Measurements from ENCODE around the gene CUEDC1.

CUEDC1 gene

DNA sequence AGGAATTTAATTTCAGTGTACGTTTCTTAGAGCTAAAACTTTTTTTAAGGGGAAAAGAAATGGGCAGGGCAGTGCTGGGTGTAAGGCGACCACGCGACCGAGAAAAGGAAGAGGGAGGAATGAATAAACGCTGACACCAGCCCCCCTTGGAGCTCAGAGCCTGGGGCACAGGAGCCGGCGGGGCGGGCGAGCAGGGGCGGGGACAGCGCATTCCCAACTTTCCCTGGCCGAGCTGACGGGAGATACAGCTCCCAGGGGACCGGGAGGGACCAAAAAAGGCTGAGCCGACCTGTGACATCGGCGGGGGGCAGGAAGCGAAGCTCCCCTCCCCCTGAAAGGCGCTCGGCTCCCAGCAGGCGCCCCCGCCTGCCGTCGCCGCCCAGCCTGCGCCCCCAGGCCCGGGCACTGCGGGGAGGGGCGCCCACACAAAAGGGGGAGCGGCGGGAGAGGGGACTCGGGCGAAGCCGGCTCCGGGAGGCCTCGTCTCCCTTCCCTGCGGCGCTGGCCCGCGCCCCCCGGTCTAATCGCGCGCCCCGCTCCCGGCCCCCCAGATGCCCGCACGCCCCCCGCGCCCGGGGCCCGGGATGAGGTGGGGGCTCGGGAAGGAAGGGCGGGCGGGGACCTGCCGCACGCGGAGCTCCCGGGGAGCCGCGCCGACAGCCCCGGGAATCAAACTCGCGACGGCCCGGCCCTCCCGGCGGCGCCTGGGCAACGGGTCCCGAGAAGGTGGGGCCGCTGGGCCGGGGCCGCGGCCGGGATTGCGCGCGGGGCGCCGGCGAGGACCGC, 622 bp downstream of the CUEDC1 start:
- peak overlapping the region; percentile 85 for H2AK5ac ChIP-seq (ENCODE audit: low read depth, low read length)
- H3K4me3 ChIP-seq (ENCODE audit: low read length in 2 of 2): peak overlapping the region; percentile 70 to 80
- peak overlapping the region; percentile 28 for H2BK5ac ChIP-seq (ENCODE audit: low read length)
- H2BK120ac ChIP-seq (ENCODE audit: low read depth, low read length): peak overlapping the region; percentile 69
- H3K36me3 ChIP-seq (replicated peaks in 1 of 2; ENCODE audit: control insufficient read depth in 2 of 2, insufficient read depth in 2 of 2, low read length in 2 of 2): peaks cover 0 to 10% of the 10 kb centered on the region in 2 donors
- peaks cover 0 to 13% (median 0%) of the 10 kb centered on the region in 3 experiments for H3K27me3 ChIP-seq (ENCODE audit: control insufficient read depth in 3 of 3, insufficient read depth in 3 of 3, low read depth in 1 of 3, low read length in 3 of 3)
- H3K27ac ChIP-seq (replicated peaks; ENCODE audit: low read length): peak overlapping the region; percentile 43
- H3K4me2 ChIP-seq (ENCODE audit: insufficient read depth, low read length, poor library complexity, severe bottlenecking): peak overlapping the region; percentile 97
- H4K91ac ChIP-seq (ENCODE audit: low read depth, low read length, poor library complexity): no peak overlapping the region
- no peak overlapping the region for H2BK12ac ChIP-seq (ENCODE audit: low read length)
- H4K8ac ChIP-seq (ENCODE audit: low read depth, low read length): no peak overlapping the region
- no peak overlapping the region for H3K4ac ChIP-seq (ENCODE audit: low read length)
- WGBS, 2 donors (ENCODE audit: extremely low coverage in 2 of 2, insufficient read length in 2 of 2, insufficient replicate concordance in 1 of 2): no CpG with 5 or more reads among the region's 85 CpGs
- peaks cover 2% of the 10 kb centered on the region for H3K79me1 ChIP-seq (ENCODE audit: low read depth, low read length)
- H3K18ac ChIP-seq (ENCODE audit: low read length): peak overlapping the region; percentile 94
- peak overlapping the region; percentile 76 for H2AFZ ChIP-seq (ENCODE audit: low read length)
- peak; percentile 62 for DNase-seq (ENCODE audit: low spot score)
- H3K9me3 ChIP-seq (replicated peaks in 1 of 2; ENCODE audit: control insufficient read depth in 2 of 2, insufficient read depth in 1 of 2, low read depth in 1 of 2, low read length in 2 of 2): no peaks in the 10 kb centered on the region
- no peak overlapping the region for H3K23ac ChIP-seq (ENCODE audit: low read depth, low read length, poor library complexity)
- H3K4me1 ChIP-seq (ENCODE audit: control insufficient read depth in 2 of 2, insufficient read depth in 1 of 2, low read depth in 1 of 2, low read length in 2 of 2): peaks cover 23 to 35% of the 10 kb centered on the region in 2 donors
- H3K9ac ChIP-seq (ENCODE audit: low read depth, low read length, poor library complexity): peak overlapping the region; percentile 82
- H2BK15ac ChIP-seq (ENCODE audit: low read length): peak overlapping the region; percentile 68
- no peak overlapping the region for H3K14ac ChIP-seq (ENCODE audit: low read length)

DNA sequence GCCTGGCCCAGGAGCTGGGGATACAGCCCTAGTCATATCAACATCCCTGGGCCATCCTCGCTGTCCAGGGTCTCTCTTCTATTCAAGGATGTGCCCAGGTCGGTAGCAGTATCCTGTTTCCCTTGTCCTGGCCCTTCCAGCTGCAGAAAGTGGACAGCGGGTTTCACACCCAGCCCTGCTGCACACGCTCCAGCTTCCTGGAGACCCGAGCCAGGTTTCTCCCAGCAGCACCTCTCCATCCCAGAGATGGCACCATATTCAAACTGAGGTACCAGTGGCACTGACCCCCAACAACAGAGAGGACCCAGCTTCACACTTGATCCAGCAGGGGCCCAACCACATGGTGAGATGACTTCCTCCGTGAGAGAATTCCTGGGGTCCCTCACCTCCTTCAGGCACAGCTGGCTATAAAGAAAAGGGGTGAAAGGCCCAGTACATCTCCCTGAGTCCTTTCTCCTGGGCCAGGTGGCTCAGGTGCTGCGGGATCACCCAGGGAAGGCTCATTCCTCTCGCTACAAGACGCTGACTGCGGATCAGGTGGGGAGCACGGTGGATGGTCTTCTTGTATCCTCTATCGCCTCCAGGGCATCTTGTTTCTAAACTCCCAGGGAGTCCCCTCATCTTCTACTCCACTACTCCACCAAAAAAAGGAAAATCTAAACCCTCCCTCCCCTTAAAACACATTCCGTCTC, 1.4 kb downstream of the CUEDC1 start:
- H2BK15ac ChIP-seq (ENCODE audit: low read length): peak overlapping the region; percentile 68
- H3K27ac ChIP-seq (replicated peaks; ENCODE audit: low read length): no peak overlapping the region
- peak overlapping the region; percentile 46 to 70 for H3K4me3 ChIP-seq (ENCODE audit: low read length in 2 of 2)
- no peak overlapping the region for H2BK120ac ChIP-seq (ENCODE audit: low read depth, low read length)
- peak overlapping the region; percentile 53 for H3K18ac ChIP-seq (ENCODE audit: low read length)
- no peak overlapping the region for H4K8ac ChIP-seq (ENCODE audit: low read depth, low read length)
- H3K36me3 ChIP-seq (replicated peaks in 1 of 2; ENCODE audit: control insufficient read depth in 2 of 2, insufficient read depth in 2 of 2, low read length in 2 of 2): peaks cover 0 to 10% of the 10 kb centered on the region in 2 donors
- H3K79me1 ChIP-seq (ENCODE audit: low read depth, low read length): peaks cover 2% of the 10 kb centered on the region
- H3K23ac ChIP-seq (ENCODE audit: low read depth, low read length, poor library complexity): no peak overlapping the region
- no peak overlapping the region for H2BK5ac ChIP-seq (ENCODE audit: low read length)
- H3K4ac ChIP-seq (ENCODE audit: low read length): no peak overlapping the region
- H3K14ac ChIP-seq (ENCODE audit: low read length): no peak overlapping the region
- no peaks in the 10 kb centered on the region for H3K9me3 ChIP-seq (replicated peaks in 1 of 2; ENCODE audit: control insufficient read depth in 2 of 2, insufficient read depth in 1 of 2, low read depth in 1 of 2, low read length in 2 of 2)
- H2BK12ac ChIP-seq (ENCODE audit: low read length): no peak overlapping the region
- H2AFZ ChIP-seq (ENCODE audit: low read length): peak overlapping the region; percentile 76
- peaks cover 0 to 13% (median 0%) of the 10 kb centered on the region in 3 experiments for H3K27me3 ChIP-seq (ENCODE audit: control insufficient read depth in 3 of 3, insufficient read depth in 3 of 3, low read depth in 1 of 3, low read length in 3 of 3)
- no CpG with 5 or more reads among the region's 13 CpGs for WGBS, 2 donors (ENCODE audit: extremely low coverage in 2 of 2, insufficient read length in 2 of 2, insufficient replicate concordance in 1 of 2)
- no peak overlapping the region for H3K9ac ChIP-seq (ENCODE audit: low read depth, low read length, poor library complexity)
- peak overlapping the region; percentile 84 for H2AK5ac ChIP-seq (ENCODE audit: low read depth, low read length)
- peak overlapping the region; percentile 97 for H3K4me2 ChIP-seq (ENCODE audit: insufficient read depth, low read length, poor library complexity, severe bottlenecking)
- H3K4me1 ChIP-seq (ENCODE audit: control insufficient read depth in 2 of 2, insufficient read depth in 1 of 2, low read depth in 1 of 2, low read length in 2 of 2): peaks cover 26 to 37% of the 10 kb centered on the region in 2 donors
- DNase-seq (ENCODE audit: low spot score): no peak
- H4K91ac ChIP-seq (ENCODE audit: low read depth, low read length, poor library complexity): no peak overlapping the region

DNA sequence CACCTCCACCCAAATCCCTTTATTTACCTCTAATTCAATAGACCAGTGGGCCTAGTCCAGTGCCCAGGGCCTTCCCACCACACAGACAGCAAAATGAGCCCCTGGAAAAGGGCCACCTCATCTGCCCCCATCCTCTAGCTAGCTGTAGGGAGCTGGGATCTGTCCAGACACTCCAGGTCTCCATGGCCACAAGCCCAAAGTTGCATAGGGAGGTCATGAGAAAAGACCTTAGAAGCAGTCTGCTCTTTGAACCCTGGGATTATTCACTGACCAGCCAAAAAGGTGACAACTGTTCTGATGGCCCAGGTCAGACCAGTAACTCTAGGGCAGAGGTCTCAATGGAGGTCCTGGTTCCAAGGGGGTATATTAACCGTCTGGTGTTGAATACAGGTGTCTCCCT, 2.0 kb downstream of the CUEDC1 start:
- no peak overlapping the region for H2BK12ac ChIP-seq (ENCODE audit: low read length)
- H3K4me2 ChIP-seq (ENCODE audit: insufficient read depth, low read length, poor library complexity, severe bottlenecking): no peak overlapping the region
- peaks cover 0 to 10% of the 10 kb centered on the region in 2 donors for H3K36me3 ChIP-seq (replicated peaks in 1 of 2; ENCODE audit: control insufficient read depth in 2 of 2, insufficient read depth in 2 of 2, low read length in 2 of 2)
- peak overlapping the region; percentile 68 for H2BK15ac ChIP-seq (ENCODE audit: low read length)
- no peak overlapping the region for H3K27ac ChIP-seq (replicated peaks; ENCODE audit: low read length)
- no peak overlapping the region for H2BK5ac ChIP-seq (ENCODE audit: low read length)
- no peak overlapping the region for H3K9ac ChIP-seq (ENCODE audit: low read depth, low read length, poor library complexity)
- H2BK120ac ChIP-seq (ENCODE audit: low read depth, low read length): no peak overlapping the region
- no peak overlapping the region for H4K91ac ChIP-seq (ENCODE audit: low read depth, low read length, poor library complexity)
- H2AK5ac ChIP-seq (ENCODE audit: low read depth, low read length): peak overlapping the region; percentile 84
- H4K8ac ChIP-seq (ENCODE audit: low read depth, low read length): no peak overlapping the region
- DNase-seq (ENCODE audit: low spot score): no peak
- peaks cover 30 to 43% of the 10 kb centered on the region in 2 donors for H3K4me1 ChIP-seq (ENCODE audit: control insufficient read depth in 2 of 2, insufficient read depth in 1 of 2, low read depth in 1 of 2, low read length in 2 of 2)
- H3K4ac ChIP-seq (ENCODE audit: low read length): no peak overlapping the region
- H3K18ac ChIP-seq (ENCODE audit: low read length): no peak overlapping the region
- no peak overlapping the region for H3K14ac ChIP-seq (ENCODE audit: low read length)
- no peak overlapping the region for H3K23ac ChIP-seq (ENCODE audit: low read depth, low read length, poor library complexity)
- no peak overlapping the region for H2AFZ ChIP-seq (ENCODE audit: low read length)
- no CpG with 5 or more reads among the region's 1 CpG for WGBS, 2 donors (ENCODE audit: extremely low coverage in 2 of 2, insufficient read length in 2 of 2, insufficient replicate concordance in 1 of 2)
- no peaks in the 10 kb centered on the region for H3K9me3 ChIP-seq (replicated peaks in 1 of 2; ENCODE audit: control insufficient read depth in 2 of 2, insufficient read depth in 1 of 2, low read depth in 1 of 2, low read length in 2 of 2)
- H3K4me3 ChIP-seq (ENCODE audit: low read length in 2 of 2): no peak overlapping the region
- peaks cover 0 to 13% (median 0%) of the 10 kb centered on the region in 3 experiments for H3K27me3 ChIP-seq (ENCODE audit: control insufficient read depth in 3 of 3, insufficient read depth in 3 of 3, low read depth in 1 of 3, low read length in 3 of 3)
- H3K79me1 ChIP-seq (ENCODE audit: low read depth, low read length): peaks cover 2% of the 10 kb centered on the region

DNA sequence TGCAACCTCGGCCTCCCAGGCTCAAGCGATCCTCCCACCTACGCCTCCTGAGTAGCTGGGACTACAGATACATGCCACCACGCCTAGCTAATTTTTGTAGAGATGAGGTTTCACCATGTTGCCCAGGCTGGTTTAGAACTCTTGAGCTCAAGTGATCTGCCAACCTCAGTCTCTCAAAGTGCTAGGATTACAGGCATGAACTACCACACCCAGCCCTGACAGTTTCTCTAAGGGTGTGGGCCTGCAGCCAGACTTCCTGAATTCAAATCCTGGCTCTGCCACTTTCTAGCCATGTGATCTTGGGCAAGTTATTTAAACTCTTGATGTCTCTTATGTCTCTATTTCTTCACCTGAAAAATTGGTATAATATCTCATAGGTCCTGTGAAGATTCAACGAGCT, 5.6 kb downstream of the CUEDC1 start:
- H3K79me1 ChIP-seq (ENCODE audit: low read depth, low read length): peaks cover 2% of the 10 kb centered on the region
- no peak overlapping the region for H3K23ac ChIP-seq (ENCODE audit: low read depth, low read length, poor library complexity)
- H4K8ac ChIP-seq (ENCODE audit: low read depth, low read length): no peak overlapping the region
- H3K27ac ChIP-seq (replicated peaks; ENCODE audit: low read length): no peak overlapping the region
- no peaks in the 10 kb centered on the region for H3K27me3 ChIP-seq (ENCODE audit: control insufficient read depth in 3 of 3, insufficient read depth in 3 of 3, low read depth in 1 of 3, low read length in 3 of 3)
- H2AK5ac ChIP-seq (ENCODE audit: low read depth, low read length): no peak overlapping the region
- H2BK120ac ChIP-seq (ENCODE audit: low read depth, low read length): no peak overlapping the region
- H3K4me2 ChIP-seq (ENCODE audit: insufficient read depth, low read length, poor library complexity, severe bottlenecking): no peak overlapping the region
- no peak overlapping the region for H3K18ac ChIP-seq (ENCODE audit: low read length)
- no peak overlapping the region for H2BK5ac ChIP-seq (ENCODE audit: low read length)
- no peak overlapping the region for H3K9ac ChIP-seq (ENCODE audit: low read depth, low read length, poor library complexity)
- H3K36me3 ChIP-seq (replicated peaks in 1 of 2; ENCODE audit: control insufficient read depth in 2 of 2, insufficient read depth in 2 of 2, low read length in 2 of 2): peaks cover 0 to 14% of the 10 kb centered on the region in 2 donors
- no CpG with 5 or more reads among the region's 5 CpGs for WGBS, 2 donors (ENCODE audit: extremely low coverage in 2 of 2, insufficient read length in 2 of 2, insufficient replicate concordance in 1 of 2)
- no peak overlapping the region for H4K91ac ChIP-seq (ENCODE audit: low read depth, low read length, poor library complexity)
- no peak for DNase-seq (ENCODE audit: low spot score)
- no peak overlapping the region for H3K4me3 ChIP-seq (ENCODE audit: low read length in 2 of 2)
- H3K14ac ChIP-seq (ENCODE audit: low read length): no peak overlapping the region
- no peak overlapping the region for H2AFZ ChIP-seq (ENCODE audit: low read length)
- H3K9me3 ChIP-seq (replicated peaks in 1 of 2; ENCODE audit: control insufficient read depth in 2 of 2, insufficient read depth in 1 of 2, low read depth in 1 of 2, low read length in 2 of 2): no peaks in the 10 kb centered on the region
- H2BK15ac ChIP-seq (ENCODE audit: low read length): no peak overlapping the region
- H2BK12ac ChIP-seq (ENCODE audit: low read length): no peak overlapping the region
- peaks cover 29 to 49% of the 10 kb centered on the region in 2 donors for H3K4me1 ChIP-seq (ENCODE audit: control insufficient read depth in 2 of 2, insufficient read depth in 1 of 2, low read depth in 1 of 2, low read length in 2 of 2)
- no peak overlapping the region for H3K4ac ChIP-seq (ENCODE audit: low read length)
